Raji (cell line): ENCODE measurements around the gene SLC2A14.
"Not testable (repeated sequence)": the region's sequence is repeated elsewhere in the genome, so short reads cannot be mapped to it uniquely, and the experiment has no call there.

Experiments used
- POLR2A ChIP-seq: IDR thresholded peaks from 2 replicates; pipeline ENCODE4 v1.6.1; 2011; ENCODE audit warnings: low read depth, low read length, control low read depth; ENCODE audit not compliant: insufficient read depth

Gene SLC2A14

GRCh38 chr12:7788884-7789528 is 83.7 kb downstream of the SLC2A14 start, which contains the start of gene NANOG:
NANOG (plus strand) TSS chr12:7789402; CDS start chr12:7789615, 213 bp downstream.
- TF ChIP-seq POLR2A = not testable (repeated sequence)

GRCh38 chr12:7788294-7788660 is 84.4 kb downstream of the SLC2A14 start:
- no peak for TF ChIP-seq POLR2A

- no peak for TF ChIP-seq POLR2A
These were observed 85.0 kb downstream of the SLC2A14 start for GRCh38 chr12:7787574-7788293.

- no peak for TF ChIP-seq POLR2A
These were observed 88.0 kb downstream of the SLC2A14 start for GRCh38 chr12:7784701-7785100.

- no peak for TF ChIP-seq POLR2A
These were observed 90.7 kb downstream of the SLC2A14 start for GRCh38 chr12:7782055-7782454.

- TF ChIP-seq POLR2A = no peak
These were observed 91.4 kb downstream of the SLC2A14 start for GRCh38 chr12:7781274-7781673.

- TF ChIP-seq POLR2A = no peak
These were observed 102.7 kb downstream of the SLC2A14 start for GRCh38 chr12:7769999-7770398.
